ENCODE results near the gene KIF2A.

Gene KIF2A

GRCh38 chr5:62296998-62297397, 9.0 kb upstream of the KIF2A start:
- no peak for DNase-seq

- DNase-seq: no peak
Observed at GRCh38 chr5:62298118-62298517, 7.9 kb upstream of the KIF2A start.

DNA sequence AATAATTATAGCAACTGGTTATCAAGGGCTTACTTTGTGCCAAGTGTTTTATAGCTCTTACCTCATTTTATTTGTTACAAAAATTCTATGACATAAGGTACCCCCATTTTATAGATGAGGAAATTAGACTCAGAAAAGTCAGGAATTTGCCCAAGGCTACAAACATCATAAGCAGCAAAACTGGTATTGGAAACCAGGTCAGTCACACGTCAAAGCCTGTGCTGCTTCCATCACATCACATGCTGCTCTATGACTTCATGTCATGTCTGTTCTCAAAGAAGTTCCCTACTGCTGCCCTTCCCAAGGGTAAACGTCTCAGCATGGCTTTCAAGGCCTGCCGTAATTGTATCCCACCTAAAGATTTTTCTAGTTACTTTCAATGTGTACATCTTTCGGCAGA, 6.9 kb upstream of the KIF2A start:
- no peak for DNase-seq

DNA sequence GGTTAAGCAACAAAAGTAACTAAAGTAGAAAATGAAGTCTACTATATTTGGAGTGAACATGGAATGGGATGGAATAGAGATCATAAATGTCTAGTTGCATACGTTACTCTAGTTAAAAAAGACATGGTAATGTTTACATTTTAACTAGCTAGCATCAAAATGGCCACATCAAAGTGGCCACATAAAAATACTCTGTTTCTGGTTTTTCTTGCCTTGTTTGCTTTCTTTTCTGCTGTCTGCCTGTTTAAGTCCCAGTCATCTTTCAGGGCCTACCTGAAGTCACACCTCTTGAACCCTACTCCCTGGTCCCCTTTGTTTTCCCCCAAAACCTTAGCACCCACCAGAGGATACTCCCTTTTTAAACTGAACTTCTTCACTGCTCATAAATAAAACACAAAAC, 6.4 kb upstream of the KIF2A start:
- no peak for DNase-seq

DNA sequence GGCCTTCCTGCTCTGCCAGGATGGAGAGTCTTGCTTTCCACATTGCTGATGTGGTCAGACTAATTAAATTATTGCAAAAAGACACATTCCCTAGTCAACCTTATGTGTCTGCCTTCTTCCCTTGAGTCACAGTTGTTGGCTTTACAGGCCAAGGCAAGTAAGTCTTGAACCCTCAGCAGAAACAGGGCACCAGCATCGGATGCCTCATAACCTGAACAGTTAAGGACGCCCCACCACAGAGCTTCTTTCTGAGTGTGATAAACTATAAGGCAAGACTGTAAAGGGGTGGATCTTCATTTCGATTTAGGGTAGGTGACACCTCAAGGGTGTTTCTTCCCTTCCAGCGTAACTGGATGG, 670 bp upstream of the KIF2A start:
- DNase-seq: no peak

DNA sequence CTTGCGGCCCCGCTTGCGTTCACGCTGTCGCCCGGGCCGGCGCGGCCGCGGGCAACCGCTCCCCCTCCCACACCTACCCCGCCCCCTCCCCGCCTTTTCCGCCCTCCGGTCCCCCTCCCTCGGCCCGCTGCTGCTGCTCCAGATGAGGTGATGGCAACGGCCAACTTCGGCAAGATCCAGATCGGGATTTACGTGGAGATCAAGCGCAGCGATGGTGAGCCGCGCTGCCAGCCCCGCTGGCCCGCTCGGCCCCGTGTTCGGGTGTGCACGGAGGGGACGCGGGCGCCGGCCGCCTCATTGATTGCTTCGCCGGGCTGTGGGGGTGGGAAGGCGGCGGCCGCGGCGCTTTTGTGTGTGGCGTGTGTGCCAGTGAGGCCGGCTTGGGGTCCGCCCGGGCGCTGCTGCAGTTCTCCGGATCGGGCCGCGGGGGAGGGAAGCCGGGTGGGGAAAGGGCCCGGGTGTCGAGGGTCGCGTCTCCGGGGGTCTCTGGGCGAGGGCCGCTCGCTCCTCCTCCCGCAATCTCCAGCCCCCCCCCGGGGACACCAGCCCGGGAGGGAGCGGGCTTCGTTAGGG, 403 bp downstream of the KIF2A start:
- peak; percentile 68 for DNase-seq

- DNase-seq: peak; percentile 78
Observed at GRCh38 chr5:62306896-62307689, 1.1 kb downstream of the KIF2A start.

GRCh38 chr5:62308439-62308838, 2.4 kb downstream of the KIF2A start:
- DNase-seq: no peak

GRCh38 chr5:62309107-62309506, 3.1 kb downstream of the KIF2A start:
- DNase-seq: no peak

- DNase-seq: no peak
Observed at GRCh38 chr5:62310426-62311143, 4.6 kb downstream of the KIF2A start.

DNA sequence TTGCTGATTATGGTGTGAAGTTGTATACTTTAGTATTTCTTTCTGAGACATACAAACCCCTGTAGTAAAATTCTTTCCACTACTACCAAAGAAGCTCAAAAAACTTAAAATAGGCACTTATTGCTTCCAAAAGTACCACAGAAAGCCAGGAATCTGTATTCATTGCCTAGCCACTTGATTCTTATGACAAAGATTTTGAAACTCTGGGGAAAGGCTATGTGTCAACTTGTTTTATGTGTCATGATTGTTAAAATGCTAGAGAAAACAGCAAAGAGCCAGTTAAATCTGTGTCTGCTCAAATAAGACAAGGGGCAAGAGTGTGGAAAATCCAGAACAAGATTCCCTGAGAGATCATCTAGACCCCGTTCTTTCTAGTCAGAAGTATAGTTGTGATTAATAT, 6.0 kb downstream of the KIF2A start:
- no peak for DNase-seq

DNA sequence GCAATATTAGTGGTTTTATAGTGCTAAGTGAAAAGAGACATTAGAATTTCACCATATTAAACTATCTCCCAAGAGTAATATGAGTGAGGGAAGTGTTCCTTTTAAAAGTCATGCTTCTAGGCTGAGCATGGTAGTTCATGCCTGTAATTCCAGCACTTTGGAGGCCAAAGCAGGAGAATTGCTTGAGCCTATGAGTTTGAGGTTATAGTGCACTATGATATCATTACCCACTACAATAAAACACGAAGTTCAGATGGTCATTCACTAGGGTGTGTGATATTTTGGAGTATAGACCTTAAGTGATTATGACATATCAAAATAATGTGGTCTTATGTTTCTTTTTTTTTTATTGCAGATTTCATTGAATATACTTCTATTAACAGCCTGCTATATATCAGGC, 6.7 kb downstream of the KIF2A start:
- DNase-seq: no peak

DNA sequence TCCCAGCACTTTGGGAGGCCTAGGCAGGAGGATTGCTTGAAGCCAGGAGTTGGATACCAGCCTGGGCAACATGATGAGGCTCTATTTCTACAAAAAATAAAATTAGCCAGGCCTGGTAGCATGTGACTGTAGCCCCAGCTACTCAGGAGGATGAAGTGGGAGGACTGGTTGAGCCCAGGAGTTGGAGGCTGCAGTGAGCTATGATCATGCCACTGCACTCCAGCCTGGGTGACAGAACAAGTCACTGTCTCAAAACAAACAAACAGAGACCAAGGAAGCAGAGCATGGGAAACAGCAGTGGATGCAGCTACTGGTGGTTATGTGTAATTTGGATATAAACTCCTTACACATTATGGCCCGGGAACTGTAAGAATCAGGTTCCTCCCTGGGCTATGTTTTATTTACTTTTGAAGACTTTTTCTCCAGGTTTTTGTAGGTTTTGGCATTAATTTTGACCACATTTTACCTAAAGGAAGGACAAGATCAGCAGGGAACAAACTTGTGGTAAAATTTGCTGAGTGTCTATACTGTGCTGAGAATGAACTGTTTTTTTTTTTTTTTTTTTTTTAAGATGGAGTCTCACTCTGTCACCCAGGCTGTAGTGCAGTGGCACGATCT, 8.3 kb downstream of the KIF2A start:
- DNase-seq: no peak

DNA sequence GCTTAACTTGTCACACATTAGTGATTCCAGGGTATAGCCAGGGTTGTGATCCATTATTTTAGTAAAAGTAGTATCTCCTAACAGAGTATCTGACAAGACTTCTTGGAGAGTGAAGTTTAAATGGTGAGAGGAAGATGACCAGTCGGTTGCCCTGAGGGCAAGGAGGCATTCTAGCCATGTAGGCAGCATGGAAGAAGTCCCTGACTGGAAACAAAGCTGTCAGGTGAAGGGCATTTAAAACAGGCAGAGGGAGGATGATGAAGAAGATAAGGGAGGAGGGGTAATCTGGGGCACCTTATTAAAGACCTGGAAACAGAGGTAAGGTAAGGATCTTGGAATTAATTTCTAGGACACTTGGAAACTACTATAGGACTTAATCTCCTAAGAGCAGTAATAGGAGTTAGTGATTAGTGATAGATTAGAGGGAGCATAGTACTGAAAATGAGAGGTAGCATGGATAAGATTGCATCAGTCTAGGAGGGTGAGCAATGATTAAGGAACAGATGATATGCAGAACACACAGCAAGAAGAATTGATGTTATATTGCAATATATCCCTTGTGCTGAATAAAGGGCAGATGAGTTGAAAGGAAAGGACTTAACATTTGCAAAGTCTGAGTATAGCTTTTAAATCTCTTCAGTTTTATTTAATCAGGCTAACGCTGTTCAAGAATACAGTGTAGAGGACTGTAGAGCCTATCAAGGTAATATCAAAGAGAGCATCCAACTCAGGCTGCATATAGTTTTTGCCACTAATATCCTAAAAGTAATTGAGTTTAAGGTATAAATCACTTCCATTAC, 9.6 kb downstream of the KIF2A start:
- DNase-seq: no peak

GRCh38 chr5:62316176-62316502, 10.1 kb downstream of the KIF2A start:
- DNase-seq: no peak

GRCh38 chr5:62317810-62318209, 11.8 kb downstream of the KIF2A start:
- DNase-seq: no peak

DNA sequence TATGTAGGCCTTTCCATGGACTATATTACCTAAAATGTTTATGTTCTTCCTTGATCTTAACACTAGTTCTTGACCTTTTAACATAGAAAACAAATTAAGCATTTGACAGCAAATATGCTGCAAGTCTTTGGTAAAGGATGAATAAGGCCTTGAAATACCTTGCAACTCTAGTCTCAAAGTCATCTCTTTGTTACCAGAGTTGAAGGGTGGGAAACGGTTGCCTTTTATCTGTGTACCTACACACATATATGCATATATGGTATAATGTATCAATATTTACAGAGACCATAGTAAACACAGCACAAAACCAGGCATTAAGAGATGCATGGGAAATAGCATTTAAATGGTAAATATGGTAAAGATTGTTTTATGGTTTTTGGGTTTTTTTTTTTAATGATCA, 16.5 kb downstream of the KIF2A start:
- DNase-seq: no peak

GRCh38 chr5:62326302-62326701, 20.3 kb downstream of the KIF2A start:
- DNase-seq: no peak

DNA sequence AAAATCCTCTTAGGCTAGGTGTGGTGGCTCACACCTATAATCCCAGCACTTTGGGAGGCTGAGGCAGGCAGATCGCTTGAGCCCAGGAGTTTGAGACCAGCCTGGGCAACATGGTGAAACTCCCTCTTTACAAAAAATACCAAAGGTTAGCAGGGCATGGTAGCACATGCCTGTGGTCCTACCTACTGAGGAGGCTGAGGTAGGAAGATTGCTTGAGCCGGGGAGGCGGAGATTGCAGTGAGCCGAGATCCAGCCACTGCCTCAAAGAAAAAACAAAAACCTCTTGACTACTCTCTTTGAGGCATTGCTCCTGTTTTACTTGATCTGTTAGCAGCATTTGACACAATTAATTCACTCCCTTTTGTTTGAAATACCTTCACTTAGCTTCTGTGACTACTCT, 20.7 kb downstream of the KIF2A start:
- DNase-seq: no peak

DNA sequence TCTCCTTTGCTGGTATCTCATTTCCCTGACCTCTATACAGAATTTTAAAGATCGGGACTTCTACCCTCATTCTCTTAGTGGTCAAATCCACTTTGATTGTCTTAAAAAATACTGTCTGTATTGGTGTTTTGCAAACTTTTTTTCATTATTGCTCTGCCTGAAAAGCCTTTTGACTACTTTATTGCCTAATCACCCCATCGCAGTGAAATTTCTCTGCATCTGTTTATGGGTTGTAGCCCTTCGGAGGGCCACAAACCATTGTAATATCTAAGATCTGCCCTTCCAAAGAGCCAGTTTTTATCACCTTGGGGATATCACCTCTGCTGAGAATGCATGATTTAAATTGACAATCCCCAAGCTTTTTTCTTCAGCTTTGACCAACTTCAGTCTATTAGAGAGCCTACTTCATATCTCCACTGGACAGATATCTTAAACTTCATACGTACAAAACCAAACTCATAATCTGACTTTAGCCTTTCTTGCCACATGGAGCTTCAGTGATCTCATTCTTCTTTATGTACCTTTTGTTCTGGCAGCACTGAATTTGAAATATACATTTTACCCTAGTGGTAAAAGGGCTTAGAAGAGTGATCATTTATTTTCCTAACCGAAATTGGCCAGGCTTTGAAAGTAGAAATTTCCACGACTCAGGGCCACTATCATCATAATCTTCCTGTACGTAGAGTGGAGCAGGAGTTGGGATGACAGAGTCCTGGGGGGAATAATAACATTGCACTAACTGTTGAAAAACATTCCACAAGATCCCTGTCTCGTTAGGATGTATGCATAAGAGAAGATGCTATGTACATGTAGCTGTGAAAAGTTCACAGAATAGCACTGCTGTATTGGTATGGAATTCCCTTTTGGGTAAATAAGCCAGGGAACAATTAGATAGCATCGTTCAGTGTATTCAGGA, 21.4 kb downstream of the KIF2A start:
- no peak for DNase-seq

GRCh38 chr5:62328772-62329491, 22.9 kb downstream of the KIF2A start:
- no peak for DNase-seq
